Neural crest cell (in vitro differentiated cells): ENCODE measurements around the gene LPAR2. TPM values are rescaled to one million over a fixed set of nuclear protein-coding genes. Genes with fewer than 3 reads are reported as not detected.

Source experiments
- DNase-seq: peaks from one replicate; pipeline ENCODE4 v3.0.0; 2021; ENCODE audit warnings: low read depth, mixed read lengths, low spot score
- H3K27ac Mint-ChIP-seq: one replicate; pipeline ENCODE4 v1.8.0; 2021; ENCODE audit warnings: mild to moderate bottlenecking, mixed read lengths; ENCODE audit not compliant: unreplicated experiment
- H3K27me3 Mint-ChIP-seq: 2 replicates; pipeline ENCODE4 v1.8.0; 2021; ENCODE audit warnings: low read depth, mild to moderate bottlenecking, mixed read lengths
- H3K36me3 Mint-ChIP-seq: 2 replicates; pipeline ENCODE4 v1.8.0; 2021; ENCODE audit warnings: low read depth, mild to moderate bottlenecking, mixed read lengths
- H3K4me1 Mint-ChIP-seq: 2 replicates; pipeline ENCODE4 v1.8.0; 2021; ENCODE audit warnings: mixed read lengths
- H3K4me3 Mint-ChIP-seq: one replicate; pipeline ENCODE4 v1.8.0; 2021; ENCODE audit warnings: mild to moderate bottlenecking, mixed read lengths
- H3K9me3 Mint-ChIP-seq: 2 replicates; pipeline ENCODE4 v1.8.0; 2021; ENCODE audit warnings: mixed read lengths
- total RNA-seq: library from RNA; stranded (reverse); gene quantifications from 2 replicates; pipeline ENCODE4 v1.2.1, GENCODE V29; 2021
- TF ChIP-seq, protein P1 (sequence below): fragments of 200-600 bp; sonication (generic); conservative IDR thresholded peaks from 2 replicates; pipeline ENCODE4 v1.5.0; 2021; ENCODE audit warnings: antibody characterized with exemption, mild to moderate bottlenecking

LPAR2 gene
- total RNA-seq, 1 donor from 2014 or later: 115 TPM

DNA sequence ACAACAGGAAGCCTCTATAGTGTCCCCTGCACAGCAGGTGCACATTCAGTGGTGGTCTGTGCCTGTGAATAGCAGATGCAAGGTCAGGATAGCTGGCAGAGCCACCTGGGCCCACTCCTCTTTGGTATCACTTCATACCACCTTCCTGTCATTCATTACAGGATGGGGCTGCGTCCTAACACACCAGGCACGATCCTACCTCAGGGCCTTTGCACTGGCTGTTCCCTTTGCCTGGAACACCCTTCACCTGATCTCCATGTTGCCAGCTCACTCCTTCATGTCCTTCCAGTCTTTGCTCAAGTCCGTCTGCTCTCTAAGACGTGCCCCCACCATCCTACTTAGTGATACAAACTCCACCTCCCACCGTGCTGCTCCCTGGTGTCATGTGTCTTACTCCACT lies 4.6 kb upstream of the LPAR2 start:
- H3K36me3 Mint-ChIP-seq: peaks cover 11% of the 10 kb centered on the region

DNA sequence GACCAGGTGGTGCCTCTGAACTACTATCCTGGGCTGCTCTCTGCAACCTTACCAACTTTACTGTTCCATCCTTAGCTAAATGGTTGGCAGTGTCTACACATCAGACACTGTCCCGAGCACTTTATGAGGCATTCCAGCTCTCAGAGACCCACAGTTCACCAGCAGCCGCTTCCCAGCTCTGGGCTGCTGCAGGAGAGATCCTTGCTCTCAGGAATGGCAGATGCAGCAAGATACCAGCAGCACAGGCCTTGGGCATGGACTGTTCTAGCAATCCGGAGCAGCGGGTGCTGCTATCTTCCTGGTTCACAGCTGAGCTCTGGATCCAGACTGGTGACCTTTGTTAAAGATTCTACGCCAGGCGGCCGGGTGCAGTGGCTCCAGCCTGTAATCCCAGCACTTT lies 3.3 kb upstream of the LPAR2 start:
- TF ChIP-seq, protein P1, sequence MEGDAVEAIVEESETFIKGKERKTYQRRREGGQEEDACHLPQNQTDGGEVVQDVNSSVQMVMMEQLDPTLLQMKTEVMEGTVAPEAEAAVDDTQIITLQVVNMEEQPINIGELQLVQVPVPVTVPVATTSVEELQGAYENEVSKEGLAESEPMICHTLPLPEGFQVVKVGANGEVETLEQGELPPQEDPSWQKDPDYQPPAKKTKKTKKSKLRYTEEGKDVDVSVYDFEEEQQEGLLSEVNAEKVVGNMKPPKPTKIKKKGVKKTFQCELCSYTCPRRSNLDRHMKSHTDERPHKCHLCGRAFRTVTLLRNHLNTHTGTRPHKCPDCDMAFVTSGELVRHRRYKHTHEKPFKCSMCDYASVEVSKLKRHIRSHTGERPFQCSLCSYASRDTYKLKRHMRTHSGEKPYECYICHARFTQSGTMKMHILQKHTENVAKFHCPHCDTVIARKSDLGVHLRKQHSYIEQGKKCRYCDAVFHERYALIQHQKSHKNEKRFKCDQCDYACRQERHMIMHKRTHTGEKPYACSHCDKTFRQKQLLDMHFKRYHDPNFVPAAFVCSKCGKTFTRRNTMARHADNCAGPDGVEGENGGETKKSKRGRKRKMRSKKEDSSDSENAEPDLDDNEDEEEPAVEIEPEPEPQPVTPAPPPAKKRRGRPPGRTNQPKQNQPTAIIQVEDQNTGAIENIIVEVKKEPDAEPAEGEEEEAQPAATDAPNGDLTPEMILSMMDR: no peak
- no peak overlapping the region for H3K27ac Mint-ChIP-seq
- H3K9me3 Mint-ChIP-seq: no peaks in the 10 kb centered on the region
- peaks cover 13% of the 10 kb centered on the region for H3K36me3 Mint-ChIP-seq
- no peaks in the 10 kb centered on the region for H3K27me3 Mint-ChIP-seq
- H3K4me3 Mint-ChIP-seq: peak overlapping the region; percentile 70
- no peak for DNase-seq
- H3K4me1 Mint-ChIP-seq: peaks cover 18% of the 10 kb centered on the region

More for the DNA sequence above, 4.6 kb upstream of the LPAR2 start:
- Mint-ChIP-seq H3K27ac (no peak overlapping the region), H3K4me3 (peak overlapping the region; percentile 24), H3K27me3 (no peaks in the 10 kb centered on the region), H3K4me1 (peaks cover 5% of the 10 kb centered on the region), H3K9me3 (no peaks in the 10 kb centered on the region)
- TF ChIP-seq, protein P1: no peak
- no peak for DNase-seq

DNA sequence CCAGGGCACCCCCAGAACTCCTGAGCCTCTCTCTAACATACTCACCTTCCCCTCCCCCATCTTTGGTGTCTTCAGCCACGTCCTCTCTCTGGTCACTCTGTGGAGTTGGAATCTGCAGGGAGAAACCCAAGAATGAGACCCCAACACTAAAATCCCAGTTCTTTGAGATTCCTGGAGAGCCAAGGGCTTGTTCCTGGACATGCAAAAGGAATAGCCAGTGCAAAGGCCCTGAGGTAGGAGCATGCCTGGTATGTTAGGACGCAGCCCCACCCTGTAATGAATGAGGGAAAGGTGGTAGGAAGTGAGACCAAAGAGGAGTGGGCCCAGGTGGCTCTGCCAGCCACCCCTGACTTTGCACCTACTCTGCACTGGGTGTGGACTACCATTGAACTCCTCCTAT lies 2.4 kb upstream of the LPAR2 start:
- no peaks in the 10 kb centered on the region for H3K27me3 Mint-ChIP-seq
- TF ChIP-seq, protein P1: no peak
- H3K4me3 Mint-ChIP-seq: peak overlapping the region; percentile 70
- no peak for DNase-seq
- H3K27ac Mint-ChIP-seq: no peak overlapping the region
- H3K36me3 Mint-ChIP-seq: peaks cover 15% of the 10 kb centered on the region
- no peaks in the 10 kb centered on the region for H3K9me3 Mint-ChIP-seq
- peaks cover 22% of the 10 kb centered on the region for H3K4me1 Mint-ChIP-seq

DNA sequence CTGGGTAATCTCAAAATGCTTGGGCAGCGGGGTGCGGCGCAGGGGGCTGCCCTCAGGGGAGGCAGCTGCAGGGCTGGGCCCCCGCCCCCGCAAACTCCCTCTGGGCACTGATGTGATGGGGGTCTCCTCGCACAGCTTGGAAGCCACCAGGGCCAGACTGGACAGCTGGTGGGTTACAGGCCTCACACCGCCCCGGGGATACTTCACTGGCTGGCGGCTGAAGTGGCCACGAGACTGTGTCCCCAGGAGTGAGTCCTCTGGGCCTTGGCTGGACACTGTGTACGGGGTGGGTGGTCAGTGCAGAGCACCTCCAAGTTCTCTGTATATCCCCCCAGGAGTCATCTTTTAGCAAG lies 2.0 kb upstream of the LPAR2 start:
- no peaks in the 10 kb centered on the region for H3K9me3 Mint-ChIP-seq
- H3K4me3 Mint-ChIP-seq: peak overlapping the region; percentile 70
- H3K36me3 Mint-ChIP-seq: peaks cover 15% of the 10 kb centered on the region
- TF ChIP-seq, protein P1: no peak
- H3K4me1 Mint-ChIP-seq: peaks cover 22% of the 10 kb centered on the region
- DNase-seq: no peak
- no peaks in the 10 kb centered on the region for H3K27me3 Mint-ChIP-seq
- H3K27ac Mint-ChIP-seq: no peak overlapping the region

DNA sequence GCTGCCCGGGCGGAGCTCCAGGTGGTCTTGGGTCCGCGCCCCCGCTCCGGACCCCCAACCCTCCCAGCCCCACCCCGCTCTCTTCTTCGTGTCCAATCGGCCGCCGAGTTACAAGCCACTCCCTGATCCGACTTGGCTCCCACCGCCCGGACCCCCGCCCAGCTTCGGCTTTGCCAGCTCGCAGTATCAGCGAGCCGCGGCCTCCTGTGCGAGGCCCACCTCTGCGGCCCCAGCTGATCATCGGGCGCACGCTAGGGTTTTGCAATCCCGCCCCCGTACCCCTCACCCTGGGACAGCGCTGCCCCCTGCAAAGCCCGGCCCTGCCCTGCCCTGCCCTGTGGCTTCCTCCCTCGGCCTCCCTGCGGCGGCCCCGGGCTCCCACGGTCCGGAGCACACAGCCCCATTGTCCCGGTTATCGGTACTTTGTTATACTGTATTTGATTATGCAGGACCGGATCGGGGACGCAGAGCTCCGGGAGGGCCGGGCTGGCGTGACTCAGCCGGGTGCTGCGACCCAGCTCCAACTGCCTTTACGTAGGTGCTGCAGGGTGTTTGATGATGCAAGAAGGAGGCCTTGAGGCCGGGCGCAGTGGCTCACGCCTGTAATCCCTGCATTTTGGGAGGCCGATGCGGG lies 598 bp upstream of the LPAR2 start:
- Mint-ChIP-seq H3K4me3 (peak overlapping the region; percentile 86), H3K9me3 (no peaks in the 10 kb centered on the region), H3K27ac (peak overlapping the region; percentile 97), H3K27me3 (no peaks in the 10 kb centered on the region), H3K36me3 (peaks cover 10% of the 10 kb centered on the region), H3K4me1 (peaks cover 22% of the 10 kb centered on the region)
- peak; percentile 70 for DNase-seq
- TF ChIP-seq, protein P1: no peak
